Measurements from ENCODE around the gene CHCHD3. TPM values are rescaled to one million over a fixed set of nuclear protein-coding genes. Genes with fewer than 3 reads are reported as not detected.

CHCHD3 gene
- total and polyA plus RNA-seq, 2 of the 4 experiments (the other 2 are of a cell fraction), result 56.9 to 141 TPM

- ChIA-PET POLR2A (ENCODE audit: unreplicated experiment) (no interaction called here), CTCF (interaction anchor here (1.0 to 1.1 kb wide), 2 partner anchors 9 to 353 kb away, joined by 3 read pairs; no protein-coding TSS in a partner anchor)
- no peak for DNase-seq
Observed at GRCh38 chr7:133081119-133081598, 731 bp downstream of the CHCHD3 start.

More at GRCh38 chr7:133081119-133081598, 731 bp downstream of the CHCHD3 start:
- peak overlapping the region; percentile 63 for H2BK5ac ChIP-seq (ENCODE audit: low read depth, low read length, poor library complexity, severe bottlenecking)
- no peaks in the 10 kb centered on the region for H3K36me3 ChIP-seq (ENCODE audit: control insufficient read depth, insufficient read depth, low read length)
- no peak overlapping the region for H3K18ac ChIP-seq (ENCODE audit: low read depth, low read length)
- peak overlapping the region; percentile 82 for H3K9ac ChIP-seq (ENCODE audit: low read depth, low read length)
- no peaks in the 10 kb centered on the region for H3K9me3 ChIP-seq (ENCODE audit: control insufficient read depth, insufficient read depth, low read length)
- H2BK15ac ChIP-seq (ENCODE audit: low read depth, low read length), result no peak overlapping the region
- no peaks in the 10 kb centered on the region; the same call in 1 of the 2 replicates for H3K9me1 ChIP-seq (ENCODE audit: insufficient read depth, low read length)
- peak overlapping the region; percentile 35; the same call in 1 of the 2 replicates for H2AK5ac ChIP-seq (ENCODE audit: low read depth, low read length)
- peak overlapping the region; percentile 94 for H2AFZ ChIP-seq (replicated peaks; ENCODE audit: low read length, poor library complexity)
- H2BK120ac ChIP-seq (ENCODE audit: low read depth, low read length), result no peak overlapping the region
- peak overlapping the region; percentile 79 for H3K4me3 ChIP-seq (ENCODE audit: insufficient read depth, low read depth, low read length)
- TF ChIP-seq POLR2A (IDR thresholded peaks at IDR 0.05; ENCODE audit: low read depth, low read length) (no peak), USF2 (IDR thresholded peaks at IDR 0.05; ENCODE audit: low read depth, low read length) (no peak), SMC3 (IDR thresholded peaks at IDR 0.05; ENCODE audit: low read depth, low read length) (no peak), MXI1 (IDR thresholded peaks at IDR 0.05; ENCODE audit: borderline replicate concordance, low read depth, low read length) (no peak), CEBPB (IDR thresholded peaks at IDR 0.05; ENCODE audit: low read depth, low read length) (no peak), MAZ (IDR thresholded peaks at IDR 0.05; ENCODE audit: borderline replicate concordance, low read depth, low read length) (no peak), NFE2L2 (IDR thresholded peaks at IDR 0.05; ENCODE audit: low read depth, low read length) (no peak), MAFK (IDR thresholded peaks at IDR 0.05; ENCODE audit: low read depth, low read length) (no peak), RFX5 (IDR thresholded peaks at IDR 0.05; ENCODE audit: low read depth, low read length) (no peak), RCOR1 (IDR thresholded peaks at IDR 0.05; ENCODE audit: insufficient replicate concordance, low read length) (no peak), CHD1 (IDR thresholded peaks at IDR 0.05; ENCODE audit: low read depth, low read length) (no peak)
- H3K79me1 ChIP-seq (ENCODE audit: low read depth in 1 of 2, low read length in 2 of 2), result peaks cover 14 to 38% of the 10 kb centered on the region in 2 experiments; a peak in 3 of 4 replicates
- in situ Hi-C loops (cut with MboI; ENCODE audit: low sequenced_read_pairs), result no loop called here
- H3K4ac ChIP-seq (ENCODE audit: low read depth, low read length), result peak overlapping the region; percentile 58
- no peaks in the 10 kb centered on the region for H3K27me3 ChIP-seq (ENCODE audit: control insufficient read depth, insufficient read depth, low read length)
- peaks cover 2% of the 10 kb centered on the region; the same call in 1 of the 2 replicates for H3K4me1 ChIP-seq (ENCODE audit: control insufficient read depth, insufficient read depth, low read length)
- peak overlapping the region; percentile 45 to 67; a peak in 3 of 4 replicates for H4K8ac ChIP-seq (ENCODE audit: low read depth in 2 of 2, low read length in 2 of 2)
- peak overlapping the region; percentile 11; the same call in 1 of the 2 replicates for H4K91ac ChIP-seq (ENCODE audit: insufficient read depth, low read depth, low read length)
- H3K27ac ChIP-seq (ENCODE audit: insufficient read depth, low read length), result peak overlapping the region; percentile 82
- H4K20me1 ChIP-seq (ENCODE audit: insufficient read depth, low read length), result peaks cover 10% of the 10 kb centered on the region; the same call in 1 of the 2 replicates
- no peak overlapping the region for H2BK20ac ChIP-seq (ENCODE audit: low read depth, low read length)
- no peak for ATAC-seq (ENCODE audit: low read depth)
- no peak overlapping the region; the same call in 1 of the 2 replicates for H4K5ac ChIP-seq (ENCODE audit: low read depth, low read length)
- peak overlapping the region; percentile 68; the same call in 1 of the 2 replicates for H3K23ac ChIP-seq (ENCODE audit: low read depth, low read length)
- H3K56ac ChIP-seq (ENCODE audit: extremely low read depth, insufficient read depth, low read length), result 0 out of 2 replicates have a peak overlapping the region, but pooled peaks have one; percentile 37
- WGBS, 2 experiments (ENCODE audit: extremely low coverage in 2 of 2, insufficient read length in 1 of 2), result 0% methylated on average over 1 of the region's 8 CpGs; no CpG with 5 or more reads in 1 of the 2 experiments
- H2AK9ac ChIP-seq (replicated peaks; ENCODE audit: low read depth, low read length, poor library complexity), result peak overlapping the region; percentile 84
- H3K4me2 ChIP-seq (ENCODE audit: low read depth, low read length), result peak overlapping the region; percentile 93
- TSS peak; percentile 47 for BruUV-seq (replicated peaks)
- dilution Hi-C loops (cut with HindIII; ENCODE audit: low sequenced_read_pairs, unreplicated experiment), result no loop called here
- intact Hi-C loops (cut with micrococcal nuclease), result loop anchor here (1.0 to 10.0 kb wide), 2 partner anchors 354 to 371 kb away; no protein-coding TSS in a partner anchor
- peak overlapping the region; percentile 55; the same call in 1 of the 2 replicates for H3K14ac ChIP-seq (replicated peaks; ENCODE audit: low read depth, low read length)
